HG02571 (cell line): ENCODE results near the gene APOO.

Experiments used
- ATAC-seq: cut with Tn5 transposase; IDR thresholded peaks from one replicate; pipeline ENCODE4 v1.9.1; 2021; ENCODE audit warnings: mild to moderate bottlenecking, moderate library complexity; ENCODE audit not compliant: unreplicated experiment

The APOO gene

GRCh38 chrX:23788946-23789345 is 118.8 kb downstream of the APOO start:
- ATAC-seq = no peak

GRCh38 chrX:23788521-23788920 is 119.2 kb downstream of the APOO start:
- no peak for ATAC-seq

- no peak for ATAC-seq
Measured at GRCh38 chrX:23787745-23788118, 120.0 kb downstream of the APOO start.

GRCh38 chrX:23786268-23786815 is 121.4 kb downstream of the APOO start:
- ATAC-seq = no peak

- ATAC-seq = no peak
Measured at GRCh38 chrX:23785580-23785979, 122.2 kb downstream of the APOO start.

- no peak for ATAC-seq
Measured at GRCh38 chrX:23784470-23785331, 123.0 kb downstream of the APOO start.

GRCh38 chrX:23783589-23784469 is 123.9 kb downstream of the APOO start:
- ATAC-seq = no peak
